HL-60/S4 treated with phorbol 12-myristate 13-acetate at 8.2 ng/mL for 4 days and 3 days (cell line): ENCODE data around the gene COX6A2.

Source experiments
- in situ Hi-C: fragments of 300-500 bp; cut with MboI; formaldehyde crosslinking; loops from 2 replicates; pipeline ENCODE4 v1.15.0; 2022; ENCODE audit warnings: low sequenced_read_pairs

The COX6A2 gene

GRCh38 chr16:31413381-31413780 is 14.8 kb downstream of the COX6A2 start:
- in situ Hi-C loops: no loop called here

GRCh38 chr16:31412750-31413149 is 15.4 kb downstream of the COX6A2 start:
- in situ Hi-C loops: no loop called here

GRCh38 chr16:31411024-31411844 is 16.9 kb downstream of the COX6A2 start:
- in situ Hi-C loops: no loop called here

GRCh38 chr16:31410082-31410481 is 18.1 kb downstream of the COX6A2 start:
- in situ Hi-C loops: no loop called here

GRCh38 chr16:31409433-31409832 is 18.7 kb downstream of the COX6A2 start:
- in situ Hi-C loops: no loop called here

GRCh38 chr16:31407406-31407805 is 20.8 kb downstream of the COX6A2 start:
- in situ Hi-C loops: no loop called here

GRCh38 chr16:31404353-31405064 is 23.7 kb downstream of the COX6A2 start:
- in situ Hi-C loops: no loop called here

GRCh38 chr16:31403590-31404352 is 24.4 kb downstream of the COX6A2 start:
- in situ Hi-C loops: no loop called here

GRCh38 chr16:31402687-31403086 is 25.5 kb downstream of the COX6A2 start:
- in situ Hi-C loops: no loop called here

GRCh38 chr16:31401436-31401835 is 26.7 kb downstream of the COX6A2 start:
- in situ Hi-C loops: no loop called here

- in situ Hi-C loops: no loop called here
Measured at GRCh38 chr16:31400191-31400590, 28.0 kb downstream of the COX6A2 start.

GRCh38 chr16:31397701-31398100 is 30.5 kb downstream of the COX6A2 start:
- in situ Hi-C loops: no loop called here

GRCh38 chr16:31397096-31397660 is 31.0 kb downstream of the COX6A2 start:
- in situ Hi-C loops: no loop called here

GRCh38 chr16:31395647-31396046 is 32.5 kb downstream of the COX6A2 start:
- in situ Hi-C loops: no loop called here

- in situ Hi-C loops: no loop called here
Measured at GRCh38 chr16:31393056-31393455, 35.1 kb downstream of the COX6A2 start, which contains the start of gene ITGAD. TSS of gene ITGAD (plus strand) at chr16:31393335. CDS start at chr16:31393361, 26 bp downstream.

GRCh38 chr16:31390504-31391041 is 37.6 kb downstream of the COX6A2 start:
- in situ Hi-C loops: no loop called here

- in situ Hi-C loops: no loop called here
Measured at GRCh38 chr16:31388535-31388934, 39.6 kb downstream of the COX6A2 start.

GRCh38 chr16:31386157-31386984 is 41.8 kb downstream of the COX6A2 start:
- in situ Hi-C loops: no loop called here

GRCh38 chr16:31385680-31386079 is 42.5 kb downstream of the COX6A2 start:
- in situ Hi-C loops: no loop called here
